C4-2B (cell line): ENCODE measurements around the gene TSPAN10.

Experiments used
- H3K27ac ChIP-seq: fragments of 450-650 bp; 2 replicates; pipeline ENCODE4 v1.5.1; 2017
- CTCF ChIP-seq: fragments of 450-650 bp; conservative IDR thresholded peaks from 2 replicates; pipeline ENCODE4 v1.5.1; 2017; ENCODE audit warnings: mild to moderate bottlenecking
- ZFX ChIP-seq: fragments of 450-650 bp; IDR thresholded peaks from 2 replicates; pipeline ENCODE4 v1.6.1; 2017

Gene TSPAN10

GRCh38 chr17:81601525-81602120 lies 35.4 kb upstream of the TSPAN10 start:
- H3K27ac ChIP-seq: no peak overlapping the region
- TF ChIP-seq CTCF (peak; percentile 95), ZFX (no peak)

GRCh38 chr17:81603846-81604610 lies 33.0 kb upstream of the TSPAN10 start:
- no peak overlapping the region for H3K27ac ChIP-seq
- TF ChIP-seq CTCF: no peak
- no peak for TF ChIP-seq ZFX

- no peak overlapping the region for H3K27ac ChIP-seq
- TF ChIP-seq ZFX (no peak), CTCF (no peak)
Measured at GRCh38 chr17:81607431-81607830, 29.6 kb upstream of the TSPAN10 start.

- H3K27ac ChIP-seq: no peak overlapping the region
- TF ChIP-seq ZFX (no peak), CTCF (no peak)
Measured at GRCh38 chr17:81608082-81608481, 28.9 kb upstream of the TSPAN10 start.

- TF ChIP-seq ZFX (no peak), CTCF (no peak)
- H3K27ac ChIP-seq: no peak overlapping the region
Measured at GRCh38 chr17:81608605-81609004, 28.4 kb upstream of the TSPAN10 start.

GRCh38 chr17:81609541-81610311 lies 27.3 kb upstream of the TSPAN10 start:
- TF ChIP-seq CTCF (no peak), ZFX (no peak)
- no peak overlapping the region for H3K27ac ChIP-seq
